Sigmoid colon (tissue), 7 donors: ENCODE measurements around the gene TNFAIP2. TPM values are rescaled to one million over a fixed set of nuclear protein-coding genes. Genes with fewer than 3 reads are reported as not detected.

Experiments used
- DNase-seq: peaks from one replicate; pipeline ENCODE4 v3.0.0-alpha.2; 2019
- H3K27ac ChIP-seq, 4 donors: fragments of 200-600 bp; sonication (generic); one replicate each; pipeline ENCODE4 v1.5.1; 2016 to 2019; ENCODE audit warnings: mild to moderate bottlenecking in 1 of 4
- H3K27me3 ChIP-seq, 3 donors: fragments of 200-600 bp; sonication (generic); one replicate each; pipeline ENCODE4 v1.5.1; 2019; ENCODE audit warnings: mild to moderate bottlenecking in 1 of 3
- H3K36me3 ChIP-seq, 4 donors: fragments of 200-600 bp; sonication (generic); one replicate each; pipeline ENCODE4 v1.5.1; 2016 to 2019
- H3K4me1 ChIP-seq, 4 donors: fragments of 200-600 bp; sonication (generic); one replicate each; pipeline ENCODE4 v1.5.1; 2017 to 2019
- H3K4me3 ChIP-seq, 4 donors: fragments of 200-600 bp; sonication (generic); one replicate each; pipeline ENCODE4 v1.5.1; 2017 to 2019; ENCODE audit warnings: mild to moderate bottlenecking in 2 of 4, moderate library complexity in 1 of 4
- H3K9me3 ChIP-seq, 4 donors: fragments of 200-600 bp in 3 of 4; sonication (generic) in 3 of 4; one replicate each; pipeline versions ENCODE4 v1.5.1 to v1.6.1; 2013 to 2019
- EP300 ChIP-seq, 4 donors: sonication (generic); formaldehyde crosslinking; IDR thresholded peaks; one replicate each; pipeline ENCODE4 v1.6.1; 2017; ENCODE audit warnings: antibody characterized with exemption in 4 of 4
- POLR2A ChIP-seq, 2 donors: fragments of 450-650 bp; IDR thresholded peaks; one replicate each; pipeline ENCODE4 v1.6.1; 2016; ENCODE audit warnings: antibody characterized with exemption in 2 of 2, mild to moderate bottlenecking in 2 of 2, moderate library complexity in 2 of 2
- POLR2AphosphoS5 ChIP-seq, 4 donors: sonication (generic); formaldehyde crosslinking; IDR thresholded peaks; one replicate each; pipeline ENCODE4 v1.6.1; 2017; ENCODE audit warnings: antibody characterized with exemption in 4 of 4
- WGBS, 2 donors: extraction: QIAGEN DNeasy Blood & Tissue Kit; methylation state at CpG; one replicate each; pipeline ENCODE4 v1.1.7; 2013; 5-methylcytosine and 5-hydroxymethylcytosine counted together
- intact Hi-C: fragments of 100-400 bp; cut with DNase I; formaldehyde crosslinking; loops from one replicate; pipeline ENCODE4 v1.15.1; 2023
- polyA plus RNA-seq, 3 donors: library from polyadenylated mRNA; stranded (reverse); fragments of 200-250 nt; gene quantifications; one replicate each; pipeline ENCODE4 v1.2.3, GENCODE V29; 2013
- total RNA-seq, 4 donors: library from RNA; depleted of rRNA; stranded (reverse); fragments of >200 nt; gene quantifications; one replicate each; pipeline ENCODE4 v1.1.0, GENCODE V29; 2016
- TF ChIP-seq, protein P1 (sequence below), 4 experiments: fragments of 450-650 bp in 3 of 4; fragments of 200-600 bp in 1 of 4; IDR thresholded peaks; one replicate each; pipeline ENCODE4 v1.5.1; 2016 to 2019; ENCODE audit warnings: antibody characterized with exemption in 4 of 4, mild to moderate bottlenecking in 3 of 4, moderate library complexity in 2 of 4
- donor health status: healthy with polysubstance abuse.
- donor health status: Bipolar disorder and iron deficiency.
- donor health status: healthy.

TNFAIP2 gene
- total and polyA plus RNA-seq, 7 donors: 11.8 to 68.0 (median 33.5) TPM

DNA sequence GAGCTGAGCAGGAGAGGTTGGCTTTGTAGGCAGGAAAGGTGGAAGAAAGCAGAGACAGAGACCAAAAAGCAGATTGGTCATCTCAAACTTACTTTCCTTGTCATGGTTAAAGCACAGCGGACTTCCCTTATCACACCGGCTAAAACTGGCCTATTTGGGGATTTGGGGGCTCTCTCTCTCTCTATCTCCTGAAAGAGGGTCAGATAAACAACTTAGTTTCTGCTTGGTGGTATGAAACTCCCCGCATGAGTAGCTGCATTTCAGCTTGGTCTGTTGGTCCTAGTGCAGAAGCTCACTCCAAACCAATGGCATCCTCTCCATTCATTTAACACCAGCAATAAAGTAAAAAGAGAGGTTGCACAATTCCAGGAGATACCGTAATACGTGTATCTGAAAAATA is 57.1 kb downstream of the TNFAIP2 start:
- DNase-seq: no peak
- no peaks in the 10 kb centered on the region for H3K4me1 ChIP-seq

DNA sequence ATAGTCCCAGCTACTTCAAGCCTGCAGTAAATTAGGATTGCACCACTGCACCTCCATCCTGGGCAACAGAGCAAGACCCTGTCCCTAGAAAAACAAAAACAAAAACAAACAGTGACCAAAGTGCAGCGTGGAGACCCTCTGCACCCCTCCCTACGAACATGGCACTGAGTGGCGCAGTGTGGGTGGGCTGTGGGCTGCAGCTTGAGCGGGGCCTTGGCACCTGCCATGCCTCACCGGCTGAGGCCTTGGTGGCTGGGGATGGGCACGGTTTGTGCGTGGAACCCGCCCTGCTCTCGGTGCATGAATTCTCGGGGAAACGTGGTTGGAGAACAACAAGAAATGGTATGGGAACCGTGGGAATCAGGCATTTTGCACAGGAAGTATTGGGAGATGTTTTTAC is 60.8 kb downstream of the TNFAIP2 start:
- no peak for TF ChIP-seq POLR2A (IDR thresholded peaks at IDR 0.05)
- no peak for TF ChIP-seq EP300 (IDR thresholded peaks at IDR 0.05)
- TF ChIP-seq POLR2AphosphoS5 (IDR thresholded peaks at IDR 0.05): no peak
- TF ChIP-seq, protein P1, sequence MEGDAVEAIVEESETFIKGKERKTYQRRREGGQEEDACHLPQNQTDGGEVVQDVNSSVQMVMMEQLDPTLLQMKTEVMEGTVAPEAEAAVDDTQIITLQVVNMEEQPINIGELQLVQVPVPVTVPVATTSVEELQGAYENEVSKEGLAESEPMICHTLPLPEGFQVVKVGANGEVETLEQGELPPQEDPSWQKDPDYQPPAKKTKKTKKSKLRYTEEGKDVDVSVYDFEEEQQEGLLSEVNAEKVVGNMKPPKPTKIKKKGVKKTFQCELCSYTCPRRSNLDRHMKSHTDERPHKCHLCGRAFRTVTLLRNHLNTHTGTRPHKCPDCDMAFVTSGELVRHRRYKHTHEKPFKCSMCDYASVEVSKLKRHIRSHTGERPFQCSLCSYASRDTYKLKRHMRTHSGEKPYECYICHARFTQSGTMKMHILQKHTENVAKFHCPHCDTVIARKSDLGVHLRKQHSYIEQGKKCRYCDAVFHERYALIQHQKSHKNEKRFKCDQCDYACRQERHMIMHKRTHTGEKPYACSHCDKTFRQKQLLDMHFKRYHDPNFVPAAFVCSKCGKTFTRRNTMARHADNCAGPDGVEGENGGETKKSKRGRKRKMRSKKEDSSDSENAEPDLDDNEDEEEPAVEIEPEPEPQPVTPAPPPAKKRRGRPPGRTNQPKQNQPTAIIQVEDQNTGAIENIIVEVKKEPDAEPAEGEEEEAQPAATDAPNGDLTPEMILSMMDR (IDR thresholded peaks at IDR 0.05): no peak
- 84 to 93% methylated on average over 12 of the region's 12 CpGs for WGBS, 2 donors
- DNase-seq: peak; percentile 39
- H3K27ac ChIP-seq: no peak overlapping the region
- H3K36me3 ChIP-seq: no peaks in the 10 kb centered on the region
- H3K4me1 ChIP-seq: peaks cover 0 to 7% (median 5%) of the 10 kb centered on the region in 4 donors
- H3K27me3 ChIP-seq: peaks cover 5 to 26% (median 7%) of the 10 kb centered on the region in 3 donors
- no peak overlapping the region for H3K4me3 ChIP-seq
- intact Hi-C loops: no loop called here
- no peaks in the 10 kb centered on the region for H3K9me3 ChIP-seq

More for the DNA sequence above, 57.1 kb downstream of the TNFAIP2 start:
- H3K36me3 ChIP-seq: no peaks in the 10 kb centered on the region
- peaks cover 0 to 3% (median 0%) of the 10 kb centered on the region in 4 donors for H3K9me3 ChIP-seq
- intact Hi-C loops: no loop called here
- no peak overlapping the region for H3K27ac ChIP-seq
- no peaks in the 10 kb centered on the region for H3K27me3 ChIP-seq
- 92% methylated on average over 5 of the region's 5 CpGs for WGBS, 2 donors
- TF ChIP-seq, protein P1 (IDR thresholded peaks at IDR 0.05): no peak
- TF ChIP-seq POLR2A (IDR thresholded peaks at IDR 0.05): no peak
- TF ChIP-seq EP300 (IDR thresholded peaks at IDR 0.05): no peak
- no peak for TF ChIP-seq POLR2AphosphoS5 (IDR thresholded peaks at IDR 0.05)
- no peak overlapping the region for H3K4me3 ChIP-seq

DNA sequence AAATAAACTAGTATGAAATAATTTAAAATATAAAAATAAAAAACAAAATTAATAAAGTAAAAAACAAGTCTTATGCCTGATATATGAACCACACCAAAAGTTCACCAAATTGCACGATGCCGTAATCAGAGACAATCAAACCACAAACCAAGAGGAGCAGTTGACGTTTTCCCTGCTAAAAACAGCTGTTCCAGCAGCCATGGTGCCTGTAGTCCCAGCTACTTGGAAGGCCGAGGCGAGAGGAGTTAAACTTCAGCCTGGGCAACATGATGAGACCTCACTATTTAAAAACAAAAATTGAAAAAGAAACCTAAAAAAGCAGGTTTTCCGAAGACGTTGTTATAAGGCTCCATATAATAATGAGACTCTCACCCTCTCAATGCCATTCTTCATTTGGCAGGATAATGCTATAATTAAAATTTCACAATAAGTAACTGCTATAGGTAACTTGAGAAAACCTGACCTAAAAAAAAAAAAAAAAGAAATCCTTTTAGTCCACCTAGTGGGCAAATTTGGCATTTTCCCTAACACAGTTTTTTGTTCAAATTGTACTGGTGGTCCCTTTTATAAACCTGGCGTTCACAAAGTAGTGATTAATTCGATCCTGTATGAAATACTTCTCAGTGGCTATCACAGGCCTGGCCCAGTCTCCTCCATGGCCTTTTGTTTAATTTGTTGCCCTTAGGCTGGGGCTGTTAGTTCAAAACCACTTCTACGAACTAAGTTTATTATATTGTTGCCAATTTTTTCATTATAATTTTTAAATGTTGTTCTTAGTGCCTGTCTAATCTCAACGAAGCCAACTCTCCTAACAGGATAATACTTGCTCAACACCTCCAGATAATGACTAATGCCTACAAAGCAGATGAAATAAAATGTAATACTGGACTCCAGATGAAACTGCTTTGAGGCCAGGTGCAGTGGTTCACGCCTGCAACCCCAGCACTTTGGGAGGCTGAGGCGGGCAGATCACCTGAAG is 62.1 kb downstream of the TNFAIP2 start:
- Histone ChIP-seq H3K36me3 (no peaks in the 10 kb centered on the region), H3K4me3 (no peak overlapping the region), H3K27me3 (peaks cover 7 to 36% (median 11%) of the 10 kb centered on the region in 3 donors), H3K27ac (peak overlapping the region in 2 of 4 donors; percentile 28 to 37), H3K4me1 (peaks cover 0 to 11% (median 9%) of the 10 kb centered on the region in 4 donors), H3K9me3 (no peaks in the 10 kb centered on the region)
- intact Hi-C loops: loop anchor here (5.0 kb wide), 2 partner anchors 58 to 107 kb away; no protein-coding TSS in a partner anchor
- TF ChIP-seq, protein P1 (IDR thresholded peaks at IDR 0.05): peak in 3 of 4 experiments; percentile 58 to 67 (median 61)
- no peak for TF ChIP-seq EP300 (IDR thresholded peaks at IDR 0.05)
- TF ChIP-seq POLR2A (IDR thresholded peaks at IDR 0.05): no peak
- no peak for TF ChIP-seq POLR2AphosphoS5 (IDR thresholded peaks at IDR 0.05)
- DNase-seq: peak; percentile 41
- 58 to 64% methylated on average over 13 of the region's 13 CpGs for WGBS, 2 donors

DNA sequence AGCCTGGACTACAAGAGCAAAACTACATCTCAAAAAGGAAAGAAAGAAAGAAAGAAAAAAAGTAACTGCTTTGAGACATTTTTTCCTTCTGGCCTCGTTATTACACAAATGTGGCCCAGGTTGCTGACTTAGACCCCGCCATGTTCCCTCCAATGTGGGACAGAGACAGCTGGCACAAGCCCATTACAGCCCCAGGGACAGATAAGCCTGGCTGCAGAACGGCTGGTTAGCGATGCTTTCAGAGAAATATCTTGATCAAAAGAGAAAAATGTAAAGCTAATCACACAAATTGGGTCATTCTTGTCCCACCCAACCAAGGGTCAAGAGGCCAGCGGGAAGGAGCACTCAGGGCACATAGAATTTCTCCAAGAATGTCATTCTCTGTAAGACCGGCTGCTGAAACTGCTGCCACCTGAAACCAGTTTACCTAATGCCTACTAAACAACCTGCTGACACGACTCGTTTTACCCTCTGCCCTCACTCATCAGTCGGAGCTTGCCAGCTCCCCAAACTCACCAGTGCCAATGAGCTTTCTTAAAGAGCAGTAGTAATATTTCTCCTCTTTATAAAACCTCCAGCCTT is 63.1 kb downstream of the TNFAIP2 start:
- TF ChIP-seq EP300 (IDR thresholded peaks at IDR 0.05) (no peak), POLR2A (IDR thresholded peaks at IDR 0.05) (no peak), POLR2AphosphoS5 (IDR thresholded peaks at IDR 0.05) (no peak)
- TF ChIP-seq, protein P1 (IDR thresholded peaks at IDR 0.05): no peak
- 35 to 71% methylated on average over 9 of the region's 9 CpGs for WGBS, 2 donors
- intact Hi-C loops: loop anchor here (5.0 kb wide), 2 partner anchors 59 to 106 kb away; no protein-coding TSS in a partner anchor
- no peaks in the 10 kb centered on the region for H3K9me3 ChIP-seq
- no peak overlapping the region for H3K4me3 ChIP-seq
- peaks cover 7 to 36% (median 11%) of the 10 kb centered on the region in 3 donors for H3K27me3 ChIP-seq
- DNase-seq: peak; percentile 45
- H3K4me1 ChIP-seq: peaks cover 0 to 11% (median 9%) of the 10 kb centered on the region in 4 donors
- no peaks in the 10 kb centered on the region for H3K36me3 ChIP-seq
- H3K27ac ChIP-seq: peak overlapping the region in 1 of 4 donors; percentile 37

Other genes starting within 250 kb of the TNFAIP2 start
- gene AMN, start 200.8 kb upstream of the TNFAIP2 start, total RNA-seq: not detected
- 10 to 100 TPM; 42.0 to 78.1 (median 43.0) TPM for gene AMN, start 200.8 kb upstream of the TNFAIP2 start, polyA plus RNA-seq
- gene CDC42BPB, start 65.9 kb upstream of the TNFAIP2 start, total RNA-seq: 10 to 100 TPM; 58.5 to 82.3 (median 61.6) TPM
- gene CDC42BPB, start 65.9 kb upstream of the TNFAIP2 start, polyA plus RNA-seq: 10 to 100 TPM; 18.0 to 51.5 (median 24.0) TPM
- gene LBHD2, start 39.3 kb upstream of the TNFAIP2 start, total RNA-seq: not detected
- gene LBHD2, start 39.3 kb upstream of the TNFAIP2 start, polyA plus RNA-seq: under 1 TPM in 1 of 3 donors, not detected in 2; 0.17 TPM
- gene EXOC3L4, start 28.7 kb upstream of the TNFAIP2 start, total RNA-seq: 1 to 10 TPM in 2 of 4 donors, under 1 TPM in 2; 0.36 to 1.8 (median 0.90) TPM
- 10 to 100 TPM in 1 of 3 donors, 1 to 10 TPM in 2; 3.0 to 23.8 (median 6.0) TPM for gene EXOC3L4, start 28.7 kb upstream of the TNFAIP2 start, polyA plus RNA-seq
- 100 to 1,000 TPM; 170 to 305 (median 215) TPM for gene EIF5, start 210.8 kb downstream of the TNFAIP2 start, total RNA-seq
- gene EIF5, start 210.8 kb downstream of the TNFAIP2 start, polyA plus RNA-seq: 100 to 1,000 TPM in 1 of 3 donors, 10 to 100 TPM in 2; 70.3 to 138 (median 87.2) TPM